OCI-M1 (cell line): ENCODE data around the gene GAREM1.
"Not testable (repeated sequence)": the region's sequence is repeated elsewhere in the genome, so short reads cannot be mapped to it uniquely, and the experiment has no call there.

ENCODE experiments used
- DNase-seq: peaks from one replicate; lab custom pipeline; 2025; lab: John Stamatoyannopoulos, UW

Gene GAREM1

DNA sequence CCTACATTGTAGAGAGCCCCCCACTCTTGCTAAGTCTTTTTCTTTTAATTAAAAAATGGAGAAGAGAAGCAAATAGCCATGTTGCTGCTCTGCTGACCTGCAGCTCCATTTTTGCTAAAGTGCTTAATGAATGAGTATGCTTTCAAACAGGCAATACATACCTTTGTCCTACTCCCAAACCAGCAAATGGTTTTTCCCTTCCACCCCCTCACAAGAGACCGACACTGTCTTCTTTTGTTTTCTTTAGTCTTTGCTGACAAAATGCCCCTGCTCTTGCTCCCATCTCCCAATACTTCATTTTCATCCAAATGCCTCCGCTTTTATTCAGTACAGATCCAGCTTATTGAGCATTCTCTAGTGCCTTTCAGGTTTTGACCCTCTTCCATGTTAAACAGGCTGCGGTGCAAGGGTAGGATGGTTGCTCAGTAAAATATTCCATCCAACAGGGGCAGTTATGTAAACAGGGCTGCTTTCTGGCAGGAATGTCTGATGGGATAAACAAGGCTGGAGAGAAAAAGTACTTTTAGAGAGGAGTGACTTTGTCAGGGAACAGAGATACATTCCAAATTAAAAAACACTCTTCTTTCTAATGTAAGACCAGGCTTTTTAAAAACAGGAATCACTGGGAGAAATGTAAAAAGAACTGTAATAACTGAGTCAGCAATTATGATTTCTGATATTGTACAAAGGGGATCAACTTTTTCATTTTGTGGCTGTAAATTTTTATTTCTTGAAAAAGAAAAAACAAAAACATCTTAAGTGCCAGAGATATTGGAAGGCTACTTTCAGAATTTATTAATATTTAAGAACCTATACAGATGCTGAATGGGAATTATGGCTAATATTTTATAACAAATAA is 144.0 kb downstream of the GAREM1 start:
- no peak for DNase-seq

DNA sequence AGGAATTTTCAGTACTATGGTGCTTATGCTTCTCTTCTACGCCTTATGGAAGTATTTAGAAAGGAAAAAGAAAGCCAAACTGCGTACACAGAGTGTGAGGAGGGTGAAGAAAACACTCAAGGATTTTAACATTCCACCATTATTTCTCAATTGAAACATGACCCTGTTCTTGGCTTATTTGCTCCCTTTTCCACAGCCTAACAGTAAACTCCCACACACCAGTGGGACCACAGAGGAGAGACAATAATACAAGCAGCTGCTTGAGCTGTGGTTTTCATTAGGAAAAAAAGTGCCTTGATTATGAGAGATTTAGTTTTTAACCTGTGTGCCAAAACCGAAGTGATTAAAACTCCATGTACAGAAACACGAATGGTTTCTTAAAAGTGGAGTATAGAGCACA is 146.5 kb downstream of the GAREM1 start:
- no peak for DNase-seq

DNA sequence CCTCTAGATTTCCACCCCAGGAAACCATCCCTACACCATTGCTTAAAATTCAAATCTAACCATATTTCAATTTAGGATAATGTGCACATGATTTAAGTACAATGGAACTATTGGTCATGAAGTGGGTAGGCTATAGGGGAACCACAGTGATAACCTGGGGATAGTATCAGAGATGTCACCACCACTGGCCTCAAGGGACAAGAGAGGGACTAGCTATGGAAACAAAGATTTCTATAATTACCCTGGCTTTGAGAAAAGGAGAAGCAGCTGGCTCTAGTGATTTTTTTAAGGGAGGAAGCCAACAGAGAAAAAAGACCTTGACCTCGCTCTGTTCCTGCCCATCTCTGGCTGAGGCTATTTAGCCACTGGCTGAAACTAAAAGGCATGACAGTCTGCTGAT is 148.9 kb downstream of the GAREM1 start:
- no peak for DNase-seq

DNA sequence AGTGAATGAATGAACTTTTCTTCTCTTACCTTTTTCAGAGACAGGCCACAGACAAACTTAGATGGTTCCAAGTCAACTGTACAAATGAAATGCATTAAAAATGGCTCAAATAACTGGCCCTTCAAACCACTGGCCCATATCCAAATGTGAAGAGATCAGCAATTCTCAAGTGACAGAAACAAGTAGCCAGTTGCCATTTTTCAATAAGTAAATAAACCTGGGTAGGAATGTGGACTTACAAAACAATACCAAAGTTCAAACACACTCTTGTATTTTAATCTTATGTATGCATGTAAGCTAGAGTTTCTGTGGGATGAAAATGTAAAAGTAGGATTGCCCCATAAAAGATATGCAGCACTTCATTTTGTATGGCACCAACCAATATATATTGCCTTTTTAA is 151.6 kb downstream of the GAREM1 start:
- no peak for DNase-seq

DNA sequence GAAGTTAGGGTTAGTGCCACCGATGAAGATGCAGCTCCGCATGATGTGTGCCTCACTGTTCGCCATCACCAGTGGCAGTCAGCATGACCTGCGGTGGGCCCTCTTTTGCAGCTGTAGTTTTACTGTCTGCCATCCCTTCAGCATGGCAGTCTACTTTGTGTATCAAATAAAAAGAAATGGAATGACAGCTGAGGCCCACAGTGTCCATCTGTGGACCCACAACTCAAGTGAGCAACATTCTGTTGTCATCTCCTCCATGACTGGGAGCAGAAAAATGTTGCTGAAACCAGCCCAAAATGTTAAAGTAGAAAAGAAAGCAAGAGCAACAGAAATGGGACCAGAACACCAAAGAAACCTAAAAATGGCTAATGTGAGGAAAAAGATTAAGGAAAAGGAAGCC is 152.1 kb downstream of the GAREM1 start:
- DNase-seq: no peak

DNA sequence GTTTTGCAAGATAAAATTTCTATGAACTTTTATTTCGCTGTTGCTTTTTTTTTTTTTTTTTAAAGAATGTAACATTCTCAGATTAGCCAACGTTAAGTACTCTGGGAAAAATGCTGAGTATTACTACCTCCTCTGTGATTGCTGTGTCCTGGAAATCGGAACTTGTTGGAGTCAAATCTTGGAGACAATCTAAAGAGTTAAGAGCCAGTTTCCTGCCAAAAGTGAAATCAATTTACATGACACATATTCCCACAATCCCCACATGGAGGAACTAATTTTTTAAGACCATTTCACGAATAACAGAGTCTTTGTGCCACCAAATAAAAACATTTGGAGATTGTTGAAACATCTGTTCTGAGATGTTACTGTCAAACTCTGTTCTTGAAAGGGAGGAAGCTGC is 153.0 kb downstream of the GAREM1 start:
- no peak for DNase-seq

- no peak for DNase-seq
Measured at GRCh38 chr18:32315881-32316280, 154.8 kb downstream of the GAREM1 start.

DNA sequence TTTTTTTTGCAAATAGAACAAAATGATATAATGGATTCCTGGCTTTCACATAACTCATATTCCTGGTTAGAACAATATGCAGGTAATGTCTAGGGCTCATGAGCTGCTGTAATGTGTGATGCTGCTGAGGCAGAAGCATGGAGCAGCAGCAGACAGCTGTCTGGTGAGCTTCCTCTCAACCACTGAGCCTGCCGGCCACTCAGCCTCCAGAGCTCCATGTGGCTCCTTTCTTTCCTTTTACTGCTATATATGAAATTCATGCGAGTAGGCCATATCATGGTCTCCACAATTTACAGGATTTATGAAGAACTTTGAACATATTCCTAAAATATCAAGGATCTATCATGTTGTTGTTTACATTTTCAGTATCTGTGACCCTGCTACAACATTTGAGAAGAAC is 159.9 kb downstream of the GAREM1 start:
- DNase-seq: no peak

DNA sequence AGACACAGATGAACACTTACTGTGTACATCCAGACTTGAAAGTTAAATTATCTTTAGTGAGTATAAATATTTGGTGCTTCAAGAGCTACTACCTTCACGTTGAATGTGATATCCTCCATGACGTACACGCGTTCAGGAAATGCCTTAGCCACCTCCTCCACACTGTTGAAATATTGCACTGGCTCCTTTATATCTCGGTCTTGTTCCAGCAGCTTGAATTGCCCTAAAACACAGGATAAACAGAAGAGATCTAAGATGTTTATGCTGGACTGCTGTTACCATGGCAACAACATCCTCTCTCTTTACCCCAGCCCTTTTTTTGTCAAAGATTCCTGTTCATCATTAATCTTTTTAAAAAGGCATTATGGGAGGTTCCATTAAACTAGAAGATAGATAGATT is 160.6 kb downstream of the GAREM1 start:
- no peak for DNase-seq

- peak; percentile 61 for DNase-seq
Measured at GRCh38 chr18:32308493-32309120, 162.1 kb downstream of the GAREM1 start.

- DNase-seq: no peak
Measured at GRCh38 chr18:32303400-32303799, 167.3 kb downstream of the GAREM1 start.

DNA sequence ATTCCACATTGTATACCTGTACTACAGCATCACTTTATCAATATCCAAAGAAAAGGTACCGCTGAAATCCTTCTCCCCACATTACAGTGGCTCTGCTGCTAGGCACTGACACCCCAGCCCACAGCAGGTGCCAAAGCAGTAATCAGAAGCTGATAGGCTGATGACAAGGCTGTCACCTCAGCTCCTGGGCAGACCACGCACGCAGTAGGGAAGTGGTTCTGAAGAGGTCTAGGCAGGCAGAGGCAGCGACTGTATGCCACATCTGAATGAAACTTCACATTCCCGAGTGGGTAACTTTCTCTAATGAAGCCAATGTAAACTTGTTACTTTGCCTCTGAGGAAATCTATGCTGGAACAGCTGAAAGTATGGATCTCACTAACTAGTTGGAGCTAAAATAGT is 167.9 kb downstream of the GAREM1 start:
- DNase-seq: no peak

DNA sequence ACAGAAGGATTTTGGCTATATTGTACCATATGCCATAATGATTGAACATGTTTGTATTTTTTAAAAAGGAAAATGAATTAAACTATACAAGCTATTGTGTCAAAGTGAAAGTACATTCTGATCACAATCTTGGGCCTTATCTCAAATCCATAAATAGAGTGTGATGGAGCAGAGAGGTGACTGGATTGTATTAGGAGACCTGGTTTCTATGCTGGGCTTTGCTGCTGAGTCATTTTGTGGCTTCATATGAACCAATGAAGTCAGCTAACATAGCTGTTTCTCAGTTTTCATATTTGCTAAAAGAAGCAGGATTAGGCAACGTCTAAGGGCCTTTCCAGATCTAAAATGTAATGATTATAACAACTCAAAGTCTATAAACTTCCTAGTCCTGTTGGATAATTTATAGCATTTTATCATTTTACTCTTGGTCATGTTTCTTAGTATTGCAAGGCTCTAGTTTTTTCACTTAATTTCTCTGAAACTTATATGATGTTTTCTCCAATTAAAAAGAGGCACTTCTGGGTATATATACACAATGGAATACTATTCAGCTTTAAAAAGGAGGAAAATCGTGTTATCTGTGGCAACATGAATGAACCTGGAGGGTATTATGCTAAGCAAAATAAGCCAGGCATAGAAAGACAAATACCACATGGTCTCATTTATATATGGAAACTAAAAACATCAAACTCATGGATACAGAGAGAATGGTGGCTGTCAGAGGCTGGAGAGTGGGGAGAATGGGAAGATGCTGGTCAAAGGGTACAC is 168.5 kb downstream of the GAREM1 start:
- DNase-seq: peak; percentile 74

GRCh38 chr18:32301361-32301760 is 169.3 kb downstream of the GAREM1 start:
- peak; percentile 45 for DNase-seq

GRCh38 chr18:32300914-32301313 is 169.8 kb downstream of the GAREM1 start:
- DNase-seq: no peak

- no peak for DNase-seq
Measured at GRCh38 chr18:32299484-32299883, 171.2 kb downstream of the GAREM1 start.

- DNase-seq: no peak
Measured at GRCh38 chr18:32298171-32298667, 172.5 kb downstream of the GAREM1 start.

GRCh38 chr18:32297579-32298170 is 173.0 kb downstream of the GAREM1 start:
- no peak for DNase-seq

- no peak for DNase-seq
Measured at GRCh38 chr18:32296851-32297250, 173.8 kb downstream of the GAREM1 start.

DNA sequence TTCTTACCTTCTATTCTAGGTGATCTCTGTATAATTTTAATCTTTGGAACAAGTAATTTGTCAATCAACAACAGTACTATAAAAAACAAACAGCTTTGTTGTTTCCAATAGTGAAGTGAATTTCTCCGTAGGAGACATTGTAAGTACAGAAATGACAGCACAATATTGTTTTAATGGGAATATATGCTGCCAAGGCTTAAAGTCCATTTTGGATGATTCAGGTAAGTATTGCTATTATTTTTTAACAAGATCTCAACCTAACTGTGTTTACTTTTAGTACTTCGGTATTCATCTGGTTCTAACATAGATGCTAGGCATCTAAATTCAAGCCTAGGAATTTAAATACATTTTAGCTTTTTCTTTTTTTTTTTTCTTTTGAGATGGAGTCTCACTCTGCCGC is 175.1 kb downstream of the GAREM1 start:
- DNase-seq: no peak

GRCh38 chr18:32293107-32293506 is 177.6 kb downstream of the GAREM1 start:
- DNase-seq: no peak

- DNase-seq: not testable (repeated sequence)
Measured at GRCh38 chr18:32291623-32292022, 179.1 kb downstream of the GAREM1 start.
